Smooth muscle cell (in vitro differentiated cells): Measurements from ENCODE around the gene PASK. TPM values are rescaled to one million over a fixed set of nuclear protein-coding genes. Genes with fewer than 3 reads are reported as not detected.

Experiments used
- DNase-seq: peaks from one replicate; lab custom pipeline; 2025; ENCODE audit not compliant: unreplicated experiment; lab: John Stamatoyannopoulos, UW
- H2AFZ ChIP-seq: fragments of 200-600 bp; sonication (generic); 2 replicates; pipeline ENCODE4 v1.6.0; 2016; ENCODE audit warnings: antibody characterized with exemption, low read depth, mild to moderate bottlenecking
- H3F3A ChIP-seq: fragments of 200-600 bp; sonication (generic); 2 replicates; pipeline ENCODE4 v1.6.0; 2017; ENCODE audit warnings: antibody characterized with exemption, low read depth
- H3K27ac ChIP-seq: fragments of 200-600 bp; sonication (generic); 2 replicates; pipeline ENCODE4 v1.5.1; 2016; ENCODE audit warnings: low read depth, mild to moderate bottlenecking
- H3K27me3 ChIP-seq: fragments of 200-600 bp; sonication (generic); 2 replicates; pipeline ENCODE4 v1.6.1; 2016; ENCODE audit warnings: low read depth, mild to moderate bottlenecking
- H3K36me3 ChIP-seq: fragments of 200-600 bp; sonication (generic); 2 replicates; pipeline ENCODE4 v1.5.1; 2016; ENCODE audit warnings: low read depth
- H3K4me1 ChIP-seq: fragments of 200-600 bp; sonication (generic); 2 replicates; pipeline ENCODE4 v1.5.1; 2016; ENCODE audit warnings: low read depth
- H3K4me2 ChIP-seq: fragments of 200-600 bp; sonication (generic); 2 replicates; pipeline ENCODE4 v1.6.0; 2016; ENCODE audit warnings: mild to moderate bottlenecking
- H3K4me3 ChIP-seq: fragments of 200-600 bp; sonication (generic); 2 replicates; pipeline ENCODE4 v1.5.1; 2016; ENCODE audit warnings: mild to moderate bottlenecking
- H3K79me2 ChIP-seq: fragments of 200-600 bp; sonication (generic); 2 replicates; pipeline ENCODE4 v1.6.0; 2016; ENCODE audit warnings: low read depth, mild to moderate bottlenecking
- H3K9ac ChIP-seq: fragments of 200-600 bp; sonication (generic); 2 replicates; pipeline ENCODE4 v1.6.0; 2016; ENCODE audit warnings: low read depth
- H3K9me3 ChIP-seq: fragments of 200-600 bp; sonication (generic); replicated peaks from 2 replicates; pipeline ENCODE4 v1.5.1; 2016; ENCODE audit warnings: low read depth
- H4K20me1 ChIP-seq: fragments of 200-600 bp; sonication (generic); 2 replicates; pipeline ENCODE4 v1.6.0; 2016; ENCODE audit warnings: low read depth
- WGBS: methylation state at CpG from one replicate; pipeline ENCODE4 v1.1.7; 2016; ENCODE audit warnings: low lambda C conversion rate; 5-methylcytosine and 5-hydroxymethylcytosine counted together
- polyA plus RNA-seq: library from polyadenylated mRNA; unstranded; fragments of >200 nt; fragmentation: Nextera tagmentation; extraction: Ambion mirVana; gene quantifications from 2 replicates; pipeline ENCODE4 v1.2.1, GENCODE V29; 2016
- total RNA-seq: library from RNA; depleted of rRNA; stranded (reverse); fragments of >200 nt; gene quantifications from 2 replicates; pipeline ENCODE4 v1.2.3, GENCODE V29; 2014
- TF ChIP-seq, protein P1 (sequence below): fragments of 200-600 bp; sonication (generic); IDR thresholded peaks from 2 replicates; pipeline ENCODE4 v1.5.1; 2017; ENCODE audit warnings: borderline replicate concordance, mild to moderate bottlenecking, antibody characterized with exemption; ENCODE audit not compliant: insufficient read depth, poor library complexity, severe bottlenecking

The PASK gene
- total and polyA plus RNA-seq, 2 experiments from 2014 or later: 2.6 TPM

DNA sequence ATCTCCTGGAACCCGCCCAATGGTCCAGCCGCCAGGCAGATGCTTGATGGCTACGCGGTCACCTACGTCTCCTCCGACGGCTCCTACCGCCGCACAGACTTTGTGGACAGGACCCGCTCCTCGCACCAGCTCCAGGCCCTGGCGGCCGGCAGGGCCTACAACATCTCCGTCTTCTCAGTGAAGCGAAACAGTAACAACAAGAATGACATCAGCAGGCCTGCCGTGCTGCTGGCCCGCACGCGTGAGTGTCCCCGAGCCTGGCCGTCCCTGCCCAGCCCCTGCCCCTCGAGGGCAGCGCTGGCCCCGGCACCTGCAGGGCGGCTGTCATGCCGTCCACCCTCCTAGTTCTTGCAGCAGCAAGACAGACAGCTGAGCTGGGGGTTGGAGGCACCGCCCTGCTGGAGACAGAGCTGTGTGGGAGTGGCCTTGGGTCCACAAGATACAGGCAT lies 83.9 kb downstream of the PASK start:
- Histone ChIP-seq H3K9ac (no peak overlapping the region), H4K20me1 (no peaks in the 10 kb centered on the region), H3K4me1 (no peaks in the 10 kb centered on the region), H3F3A (no peaks in the 10 kb centered on the region), H3K9me3 (no peaks in the 10 kb centered on the region), H3K4me3 (no peak overlapping the region), H3K4me2 (no peak overlapping the region), H3K27ac (no peak overlapping the region), H2AFZ (no peak overlapping the region), H3K27me3 (peaks cover 4% of the 10 kb centered on the region), H3K36me3 (no peaks in the 10 kb centered on the region), H3K79me2 (no peaks in the 10 kb centered on the region)
- no peak for DNase-seq
- 91% methylated on average over 27 of the region's 27 CpGs for WGBS
- TF ChIP-seq, protein P1, sequence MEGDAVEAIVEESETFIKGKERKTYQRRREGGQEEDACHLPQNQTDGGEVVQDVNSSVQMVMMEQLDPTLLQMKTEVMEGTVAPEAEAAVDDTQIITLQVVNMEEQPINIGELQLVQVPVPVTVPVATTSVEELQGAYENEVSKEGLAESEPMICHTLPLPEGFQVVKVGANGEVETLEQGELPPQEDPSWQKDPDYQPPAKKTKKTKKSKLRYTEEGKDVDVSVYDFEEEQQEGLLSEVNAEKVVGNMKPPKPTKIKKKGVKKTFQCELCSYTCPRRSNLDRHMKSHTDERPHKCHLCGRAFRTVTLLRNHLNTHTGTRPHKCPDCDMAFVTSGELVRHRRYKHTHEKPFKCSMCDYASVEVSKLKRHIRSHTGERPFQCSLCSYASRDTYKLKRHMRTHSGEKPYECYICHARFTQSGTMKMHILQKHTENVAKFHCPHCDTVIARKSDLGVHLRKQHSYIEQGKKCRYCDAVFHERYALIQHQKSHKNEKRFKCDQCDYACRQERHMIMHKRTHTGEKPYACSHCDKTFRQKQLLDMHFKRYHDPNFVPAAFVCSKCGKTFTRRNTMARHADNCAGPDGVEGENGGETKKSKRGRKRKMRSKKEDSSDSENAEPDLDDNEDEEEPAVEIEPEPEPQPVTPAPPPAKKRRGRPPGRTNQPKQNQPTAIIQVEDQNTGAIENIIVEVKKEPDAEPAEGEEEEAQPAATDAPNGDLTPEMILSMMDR: no peak

DNA sequence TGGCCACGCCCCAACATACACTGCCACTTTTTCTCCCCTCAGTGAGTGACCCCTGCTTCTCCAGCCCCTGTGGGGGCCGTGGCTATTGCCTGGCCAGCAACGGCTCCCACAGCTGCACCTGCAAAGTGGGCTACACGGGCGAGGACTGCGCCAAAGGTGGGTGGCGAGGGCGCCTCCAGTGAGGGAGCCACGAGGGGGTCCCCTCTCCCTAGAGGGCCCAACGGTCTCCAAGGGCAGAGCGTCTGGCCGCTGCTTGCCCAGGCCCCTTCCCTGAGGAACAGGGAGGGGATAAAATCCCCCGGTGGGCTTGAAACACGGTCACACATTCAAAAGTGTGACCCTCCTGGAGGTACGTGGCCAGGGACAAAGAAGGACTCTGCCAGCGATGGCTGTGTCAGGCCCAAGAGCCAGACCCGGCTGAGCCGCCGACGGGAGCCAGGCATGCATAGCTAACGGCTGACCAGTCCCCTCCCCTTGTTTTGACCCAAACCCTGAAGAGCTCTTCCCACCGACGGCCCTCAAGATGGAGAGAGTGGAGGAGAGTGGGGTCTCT lies 84.4 kb downstream of the PASK start:
- H3F3A ChIP-seq: no peaks in the 10 kb centered on the region
- H3K9ac ChIP-seq: no peak overlapping the region
- H3K4me3 ChIP-seq: no peak overlapping the region
- DNase-seq: no peak
- H2AFZ ChIP-seq: no peak overlapping the region
- TF ChIP-seq, protein P1: no peak
- H3K27ac ChIP-seq: no peak overlapping the region
- peaks cover 4% of the 10 kb centered on the region for H3K27me3 ChIP-seq
- no peak overlapping the region for H3K4me2 ChIP-seq
- no peaks in the 10 kb centered on the region for H4K20me1 ChIP-seq
- H3K4me1 ChIP-seq: no peaks in the 10 kb centered on the region
- no peaks in the 10 kb centered on the region for H3K36me3 ChIP-seq
- H3K79me2 ChIP-seq: no peaks in the 10 kb centered on the region
- 92% methylated on average over 22 of the region's 23 CpGs for WGBS
- H3K9me3 ChIP-seq: no peaks in the 10 kb centered on the region

DNA sequence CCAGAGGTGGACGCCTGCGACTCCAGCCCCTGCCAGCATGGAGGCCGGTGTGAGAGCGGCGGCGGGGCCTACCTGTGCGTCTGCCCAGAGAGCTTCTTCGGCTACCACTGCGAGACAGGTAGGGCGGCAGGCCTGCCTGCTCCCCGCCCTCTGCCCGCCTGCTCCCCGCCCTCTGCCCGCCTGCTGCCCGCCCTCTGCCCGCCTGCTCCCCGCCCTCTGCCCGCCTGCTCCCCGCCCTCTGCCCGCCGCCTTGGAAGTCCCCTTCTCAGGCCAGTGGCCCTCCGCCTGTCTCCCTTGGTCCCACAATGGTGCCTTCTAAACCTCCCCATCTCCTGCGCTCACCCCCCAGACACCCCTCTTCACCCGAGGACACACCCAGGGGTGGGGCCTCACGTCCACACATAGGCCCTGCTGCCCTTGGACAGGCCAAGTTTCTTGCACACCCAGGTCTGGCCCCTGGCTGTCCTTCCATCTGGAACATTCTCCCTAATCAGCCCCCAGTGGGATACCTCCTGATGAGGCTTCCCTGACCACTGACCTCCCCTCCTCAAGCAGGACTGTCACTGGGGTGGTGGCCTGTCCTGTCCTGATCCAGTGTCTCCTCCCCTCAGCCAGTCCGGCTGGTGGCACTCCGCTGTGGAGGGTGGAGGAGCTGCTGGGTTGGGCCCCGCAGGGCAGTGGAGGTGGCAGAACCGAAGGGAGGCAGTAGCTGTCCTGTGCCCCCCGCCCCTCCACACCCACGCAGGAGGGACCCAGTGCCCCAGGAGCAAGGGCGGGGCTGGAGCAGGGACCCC lies 85.1 kb downstream of the PASK start:
- H3F3A ChIP-seq: no peaks in the 10 kb centered on the region
- H2AFZ ChIP-seq: no peak overlapping the region
- H3K27ac ChIP-seq: no peak overlapping the region
- H3K27me3 ChIP-seq: peaks cover 4% of the 10 kb centered on the region
- no peak overlapping the region for H3K9ac ChIP-seq
- no peaks in the 10 kb centered on the region for H3K4me1 ChIP-seq
- no peaks in the 10 kb centered on the region for H3K79me2 ChIP-seq
- H4K20me1 ChIP-seq: no peaks in the 10 kb centered on the region
- H3K4me2 ChIP-seq: peak overlapping the region; percentile 67
- peak overlapping the region; percentile 23 for H3K4me3 ChIP-seq
- no peaks in the 10 kb centered on the region for H3K36me3 ChIP-seq
- H3K9me3 ChIP-seq: no peaks in the 10 kb centered on the region
- no peak for DNase-seq
- TF ChIP-seq, protein P1: no peak
- WGBS: 67% methylated on average over 10 of the region's 32 CpGs
